ENCODE measurements around the gene EPOP.
A peak's percentile ranks its signal among the peaks of the same experiment; 100 is the strongest.

EPOP gene

GRCh38 chr17:38702916-38703741 is 28.4 kb upstream of the EPOP start:
- H3K27me3 ChIP-seq (ENCODE audit: control insufficient read depth, insufficient read depth, low read length), result no peaks in the 10 kb centered on the region
- peak overlapping the region; percentile 89 for H2AFZ ChIP-seq
- no peaks in the 10 kb centered on the region for H3K9me3 ChIP-seq (ENCODE audit: control insufficient read depth, low read length)
- H3K36me3 ChIP-seq (ENCODE audit: control insufficient read depth, insufficient read depth, low read length), result no peaks in the 10 kb centered on the region
- TF ChIP-seq CTCF (IDR thresholded peaks at IDR 0.05), result no peak
- H3K4me3 ChIP-seq (ENCODE audit: low read depth, low read length), result peak overlapping the region; percentile 84
- no peaks in the 10 kb centered on the region for H3K79me2 ChIP-seq
- H3K4me2 ChIP-seq (ENCODE audit: low read length), result peak overlapping the region; percentile 94
- no peak overlapping the region for H3K9ac ChIP-seq
- peaks cover 23% of the 10 kb centered on the region for H3K4me1 ChIP-seq
- peak overlapping the region; percentile 95 for H3K27ac ChIP-seq

- peak overlapping the region; percentile 95 for H3K27ac ChIP-seq
- TF ChIP-seq CTCF (IDR thresholded peaks at IDR 0.05), result no peak
These were observed 27.6 kb upstream of the EPOP start for GRCh38 chr17:38702166-38702915.

GRCh38 chr17:38701504-38702165 is 26.9 kb upstream of the EPOP start:
- H3K9ac ChIP-seq, result peak overlapping the region; percentile 2
- H3K27me3 ChIP-seq (ENCODE audit: control insufficient read depth, insufficient read depth, low read length), result no peaks in the 10 kb centered on the region
- H3K4me2 ChIP-seq (ENCODE audit: low read length), result peak overlapping the region; percentile 90
- TF ChIP-seq CTCF (IDR thresholded peaks at IDR 0.05), result no peak
- peak overlapping the region; percentile 84 for H3K4me3 ChIP-seq (ENCODE audit: low read depth, low read length)
- no peaks in the 10 kb centered on the region for H3K9me3 ChIP-seq (ENCODE audit: control insufficient read depth, low read length)
- H3K79me2 ChIP-seq, result no peaks in the 10 kb centered on the region
- peak overlapping the region; percentile 82 for H2AFZ ChIP-seq
- peaks cover 27% of the 10 kb centered on the region for H3K4me1 ChIP-seq
- H3K27ac ChIP-seq, result peak overlapping the region; percentile 95
- no peaks in the 10 kb centered on the region for H3K36me3 ChIP-seq (ENCODE audit: control insufficient read depth, insufficient read depth, low read length)

More at GRCh38 chr17:38702166-38702915, 27.6 kb upstream of the EPOP start:
- peaks cover 24% of the 10 kb centered on the region for H3K4me1 ChIP-seq
- no peaks in the 10 kb centered on the region for H3K36me3 ChIP-seq (ENCODE audit: control insufficient read depth, insufficient read depth, low read length)
- no peaks in the 10 kb centered on the region for H3K27me3 ChIP-seq (ENCODE audit: control insufficient read depth, insufficient read depth, low read length)
- H3K4me3 ChIP-seq (ENCODE audit: low read depth, low read length), result peak overlapping the region; percentile 84
- no peaks in the 10 kb centered on the region for H3K9me3 ChIP-seq (ENCODE audit: control insufficient read depth, low read length)
- no peaks in the 10 kb centered on the region for H3K79me2 ChIP-seq
- H2AFZ ChIP-seq, result peak overlapping the region; percentile 89
- peak overlapping the region; percentile 2 for H3K9ac ChIP-seq
- H3K4me2 ChIP-seq (ENCODE audit: low read length), result peak overlapping the region; percentile 94

GRCh38 chr17:38698760-38699159 is 24.0 kb upstream of the EPOP start:
- H3K36me3 ChIP-seq (ENCODE audit: control insufficient read depth, insufficient read depth, low read length), result no peaks in the 10 kb centered on the region
- no peaks in the 10 kb centered on the region for H3K27me3 ChIP-seq (ENCODE audit: control insufficient read depth, insufficient read depth, low read length)
- TF ChIP-seq CTCF (IDR thresholded peaks at IDR 0.05), result no peak
- H3K9ac ChIP-seq, result no peak overlapping the region
- no peak overlapping the region for H3K4me2 ChIP-seq (ENCODE audit: low read length)
- no peak overlapping the region for H3K4me3 ChIP-seq (ENCODE audit: low read depth, low read length)
- H2AFZ ChIP-seq, result no peak overlapping the region
- no peak overlapping the region for H3K27ac ChIP-seq
- H3K79me2 ChIP-seq, result no peaks in the 10 kb centered on the region
- H3K4me1 ChIP-seq, result peaks cover 33% of the 10 kb centered on the region
- no peaks in the 10 kb centered on the region for H3K9me3 ChIP-seq (ENCODE audit: control insufficient read depth, low read length)

Data from parathyroid adenoma (tissue), 2 donors.